HT1080 (cell line): ENCODE measurements around the gene RPS28. TPM values are rescaled to one million over a fixed set of nuclear protein-coding genes. Genes with fewer than 3 reads are reported as not detected.
"Not testable (repeated sequence)": the region's sequence is repeated elsewhere in the genome, so short reads cannot be mapped to it uniquely, and the experiment has no call there.

Experiments used
- DNase-seq: peaks from one replicate; pipeline ENCODE4 v3.0.0-alpha.2; 2015; ENCODE audit warnings: low read depth
- total RNA-seq: library from RNA; depleted of rRNA; stranded (reverse); fragments of >200 nt; shearing (Covaris generic); gene quantifications from 2 replicates; pipeline ENCODE4 v1.2.3, GENCODE V29; 2014

The RPS28 gene
- total RNA-seq, 1 experiment from 2014 or later: 1,259 TPM

DNA sequence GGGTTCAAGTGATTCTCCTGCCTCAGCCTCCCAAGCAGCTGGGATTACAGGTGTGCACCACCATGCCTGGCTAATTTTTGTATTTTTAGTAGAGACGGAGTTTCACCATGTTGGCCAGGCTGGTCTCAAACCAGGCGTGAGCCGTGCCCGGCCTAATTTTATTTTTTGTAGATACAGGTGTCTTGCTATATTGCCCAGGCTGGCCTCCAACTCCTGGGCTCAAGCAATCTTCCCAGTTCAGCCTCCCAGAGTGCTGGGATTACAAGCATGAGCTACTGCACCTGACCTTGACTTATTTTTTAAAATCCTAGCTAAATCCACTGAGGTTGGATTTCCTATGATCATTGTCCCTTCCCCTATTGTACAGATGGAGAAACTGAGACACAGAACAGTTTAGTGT lies 20.2 kb downstream of the RPS28 start:
- DNase-seq: not testable (repeated sequence)

DNA sequence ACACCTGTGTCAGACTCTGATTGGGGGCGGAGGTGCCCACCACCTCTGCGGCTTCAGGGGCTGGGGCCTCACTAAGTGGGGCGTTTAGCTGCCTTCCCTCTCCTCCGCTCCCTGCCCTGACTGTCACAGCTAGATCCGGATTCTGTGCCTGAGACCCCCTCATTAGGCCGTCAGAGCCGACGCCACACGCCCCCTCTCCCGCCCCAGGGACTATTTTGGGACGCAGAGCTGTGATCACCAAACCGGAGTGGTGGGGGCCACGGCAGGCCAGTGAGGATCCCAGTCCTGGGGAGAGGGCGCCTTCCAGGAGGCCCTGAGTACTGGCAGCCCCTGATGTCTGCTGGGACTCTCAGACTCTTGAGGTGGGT lies 21.0 kb downstream of the RPS28 start:
- DNase-seq: no peak

DNA sequence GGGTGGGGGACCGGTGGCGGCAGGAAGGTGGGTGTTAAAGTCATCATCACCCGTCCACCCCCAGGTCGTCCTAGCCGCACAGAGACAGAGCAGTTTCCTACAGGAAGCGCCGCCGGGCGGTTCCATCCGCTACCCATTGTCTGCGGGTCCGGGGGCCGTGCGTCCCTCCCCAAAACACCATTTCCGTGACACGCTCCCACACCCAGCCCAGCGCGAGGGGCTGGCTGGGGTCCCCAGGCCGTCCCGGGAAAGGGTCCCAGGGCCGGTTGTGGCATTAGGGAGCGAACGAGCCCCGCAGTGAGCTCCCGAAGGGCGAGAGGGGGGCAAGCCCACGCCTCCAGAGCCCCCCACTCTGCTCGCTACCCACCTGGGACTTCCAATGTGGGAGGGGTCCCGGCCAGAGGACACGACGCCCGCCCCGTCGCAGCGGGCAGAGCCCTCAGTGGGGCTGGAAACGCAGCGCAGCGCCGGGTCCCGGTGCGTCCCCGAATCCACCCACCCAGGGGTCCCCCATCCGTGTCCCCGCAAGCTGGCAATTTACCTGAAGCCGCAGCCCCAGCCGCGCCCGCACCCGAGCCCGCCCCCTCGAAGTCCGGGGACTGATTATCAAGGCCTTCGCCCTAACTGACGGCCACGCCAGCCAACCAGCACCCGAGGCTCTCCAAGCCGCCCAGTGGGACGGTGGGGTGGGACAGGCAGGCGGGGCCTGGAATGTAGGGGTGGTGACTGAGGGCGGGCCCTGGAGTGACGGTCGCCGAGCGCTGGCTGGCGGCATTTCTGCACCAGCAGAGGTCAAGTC lies 21.6 kb downstream of the RPS28 start, which contains the start of gene KANK3:
Gene KANK3 (minus strand): TSS at position 579 of the 799 bp plus-strand sequence. CDS start 5,434 bp downstream, outside the sequence.
- DNase-seq: peak; percentile 70

DNA sequence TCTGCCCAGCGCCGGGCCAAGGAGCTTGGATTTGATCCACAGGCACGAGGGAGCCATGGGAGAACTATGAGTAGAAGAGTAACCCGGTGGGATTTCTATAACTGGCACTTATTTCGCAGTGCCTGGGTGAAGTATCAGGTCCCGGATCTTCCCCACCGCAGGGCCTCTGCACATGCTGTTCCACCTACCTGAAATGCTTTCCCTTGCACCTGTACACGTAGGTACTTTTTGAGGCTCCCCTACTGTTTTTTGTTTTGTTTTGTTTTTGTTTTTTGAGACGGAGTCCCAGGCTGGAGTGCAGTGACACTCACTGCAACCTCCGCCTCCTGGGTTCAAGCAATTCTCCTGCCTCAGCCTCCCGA lies 22.2 kb downstream of the RPS28 start:
- DNase-seq: no peak

DNA sequence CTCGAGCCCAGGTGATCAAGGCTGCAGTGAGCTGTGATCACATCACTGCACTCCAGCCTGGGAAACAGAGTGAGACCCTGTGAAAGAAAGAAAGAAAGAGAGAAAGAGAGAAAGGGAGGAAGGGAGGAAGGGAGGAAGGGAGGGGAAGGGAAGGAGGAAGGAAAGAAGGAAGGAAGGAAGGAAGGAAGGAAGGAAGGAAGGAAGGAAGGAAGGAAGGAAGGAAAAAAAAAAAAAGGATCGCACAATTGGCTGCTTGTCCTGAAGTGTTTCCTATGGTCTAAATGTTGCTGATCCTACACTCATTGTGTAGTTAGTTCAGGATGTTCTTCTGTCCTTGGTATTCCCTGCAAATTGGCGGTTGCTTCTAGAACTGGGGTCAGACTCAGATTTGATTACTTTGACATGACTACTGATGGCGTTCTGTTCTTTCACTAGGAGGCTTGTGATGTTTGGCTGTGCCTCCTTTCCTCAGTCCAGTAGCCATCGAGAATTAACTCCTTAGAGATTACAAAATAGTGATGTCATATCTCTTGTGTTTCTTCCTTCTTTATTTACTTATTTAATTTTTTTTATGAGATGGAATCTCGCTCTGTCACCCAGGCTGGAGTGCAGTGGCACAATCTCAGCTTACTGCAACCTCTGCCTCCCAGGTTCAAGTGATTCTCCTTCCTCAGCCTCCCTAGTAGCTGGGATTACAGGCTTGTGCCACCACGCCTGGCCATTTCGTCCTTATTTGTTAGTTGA lies 28.5 kb downstream of the RPS28 start:
- DNase-seq: not testable (repeated sequence)

DNA sequence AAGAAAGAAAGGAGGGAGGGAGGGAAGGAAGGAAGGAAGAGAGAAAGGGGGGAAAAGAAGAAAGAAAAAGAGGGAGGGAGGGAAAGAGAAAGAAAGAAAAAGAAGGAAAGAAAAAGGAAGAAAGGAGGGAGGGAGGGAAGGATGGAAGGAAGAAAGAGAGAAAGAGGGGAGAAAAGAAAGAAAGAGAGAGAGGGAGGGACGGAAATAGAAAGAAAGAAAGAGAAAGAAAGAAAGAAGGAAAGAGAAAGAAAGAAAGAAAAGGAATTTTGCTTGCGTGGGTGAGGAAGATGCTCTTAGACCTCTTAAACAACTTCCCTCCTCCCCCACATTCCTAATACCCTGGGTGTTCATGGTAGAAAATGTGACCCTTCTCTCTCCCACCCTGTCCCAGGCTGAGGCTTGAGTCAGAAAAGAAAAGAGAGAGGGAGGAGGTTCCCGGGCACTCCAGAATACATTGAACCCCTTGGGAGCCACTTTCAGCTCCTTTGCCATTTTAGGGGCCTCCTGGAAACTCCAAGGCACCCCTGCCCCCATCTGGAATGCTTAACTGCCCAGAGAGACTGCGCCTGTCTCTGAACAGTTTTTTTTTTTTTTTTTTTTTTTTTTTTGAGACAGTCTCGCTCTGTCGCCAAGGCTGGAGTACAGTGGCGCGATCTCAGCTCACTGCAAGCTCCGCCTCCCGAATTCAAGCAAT lies 31.0 kb downstream of the RPS28 start:
- DNase-seq: no peak

DNA sequence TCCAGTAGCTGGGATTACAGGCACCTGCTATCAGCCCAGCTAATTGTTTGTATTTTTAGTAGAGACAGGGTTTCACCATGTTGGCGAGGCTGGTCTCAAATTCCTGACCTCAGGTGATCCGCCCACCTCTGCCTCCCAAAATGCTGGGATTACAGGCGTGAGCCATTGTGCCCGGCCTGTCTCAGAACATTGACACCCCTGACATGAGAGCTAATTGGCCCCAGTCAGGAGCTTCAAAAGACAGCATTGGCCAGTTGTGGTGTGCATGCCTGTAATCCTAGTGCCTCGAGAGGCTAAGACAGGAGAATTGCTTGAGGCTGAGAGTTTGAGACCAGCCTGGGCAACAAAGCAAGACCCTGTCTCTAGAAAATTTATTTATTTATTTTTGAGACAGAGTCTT lies 31.5 kb downstream of the RPS28 start:
- not testable (repeated sequence) for DNase-seq

DNA sequence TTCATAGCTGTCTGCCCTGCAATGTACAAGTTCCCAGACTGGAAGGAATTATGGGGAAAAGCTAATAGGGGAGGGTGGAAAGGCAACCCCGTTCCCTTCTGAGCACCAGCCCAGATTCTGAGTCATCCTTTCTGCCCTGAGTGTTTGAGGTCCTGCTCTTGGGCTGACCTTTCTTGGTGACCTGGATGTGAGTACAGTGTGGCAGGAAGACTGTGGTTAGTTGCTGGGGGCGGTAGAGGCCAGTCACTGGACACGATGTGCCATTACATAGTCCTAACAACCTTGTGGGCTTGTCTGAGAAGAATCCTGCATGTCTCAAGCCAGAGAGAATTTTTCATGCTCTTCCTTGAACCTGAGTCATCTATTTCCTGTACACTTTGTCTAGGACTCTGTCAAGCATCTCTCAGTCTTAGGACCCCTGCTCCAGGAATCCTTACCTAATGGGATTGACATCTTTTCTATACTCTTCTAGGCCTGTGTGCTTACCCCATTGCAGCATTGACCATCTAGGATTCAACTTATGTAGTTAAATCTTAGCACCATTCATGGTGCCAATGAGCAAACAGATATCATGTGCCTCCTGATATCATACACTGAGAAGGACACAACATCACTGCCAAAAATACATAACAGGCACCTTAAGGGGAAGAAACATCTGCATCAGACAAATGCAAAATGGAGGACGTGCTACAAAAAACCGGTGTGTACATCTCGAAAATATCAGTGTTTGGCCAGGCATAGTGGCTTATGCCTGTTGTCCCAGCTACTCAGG lies 34.5 kb downstream of the RPS28 start:
- DNase-seq: peak; percentile 99

DNA sequence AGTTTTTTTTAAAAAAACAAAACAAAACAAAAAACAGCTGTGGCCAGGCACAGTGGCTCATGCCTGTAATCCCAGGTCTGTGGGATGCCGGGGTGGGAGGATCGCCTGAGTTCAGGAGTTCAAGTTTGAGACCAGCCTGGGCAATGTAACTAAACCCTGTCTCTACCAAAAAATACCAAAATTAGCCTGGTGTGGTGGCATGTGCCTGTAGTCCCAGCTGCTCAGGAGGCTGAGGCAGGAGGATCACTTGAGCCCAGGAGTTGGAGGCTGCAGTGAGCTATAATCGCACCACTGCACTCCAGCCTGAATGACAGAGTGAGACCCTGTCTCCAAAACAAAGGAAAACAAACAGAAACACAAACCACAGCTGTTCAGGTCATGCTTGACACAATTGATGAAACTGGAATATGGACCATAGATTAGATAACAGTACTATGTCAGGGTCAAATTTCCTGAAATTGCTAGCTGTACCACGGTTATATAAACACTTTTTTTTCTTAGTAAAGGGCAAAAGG lies 35.8 kb downstream of the RPS28 start:
- DNase-seq: no peak

DNA sequence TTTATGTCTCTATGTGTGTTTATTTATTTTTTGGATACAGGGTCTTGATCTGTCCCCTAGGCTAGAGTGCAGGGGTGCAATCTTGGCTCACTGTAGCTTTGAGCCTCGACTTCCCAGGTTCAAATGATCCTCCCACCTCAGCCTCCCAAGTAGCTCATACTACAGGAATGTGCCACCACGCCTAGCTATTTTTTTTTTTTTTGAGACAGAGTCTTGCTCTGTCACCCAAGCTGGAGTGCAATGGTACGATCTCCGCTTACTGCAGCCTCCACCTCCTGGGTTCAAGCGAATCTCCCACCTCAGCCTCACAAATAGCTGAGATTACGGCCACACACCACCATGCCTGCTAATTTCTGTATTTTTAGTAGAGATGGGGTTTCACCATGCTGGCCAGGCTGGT lies 37.7 kb downstream of the RPS28 start:
- DNase-seq: no peak

DNA sequence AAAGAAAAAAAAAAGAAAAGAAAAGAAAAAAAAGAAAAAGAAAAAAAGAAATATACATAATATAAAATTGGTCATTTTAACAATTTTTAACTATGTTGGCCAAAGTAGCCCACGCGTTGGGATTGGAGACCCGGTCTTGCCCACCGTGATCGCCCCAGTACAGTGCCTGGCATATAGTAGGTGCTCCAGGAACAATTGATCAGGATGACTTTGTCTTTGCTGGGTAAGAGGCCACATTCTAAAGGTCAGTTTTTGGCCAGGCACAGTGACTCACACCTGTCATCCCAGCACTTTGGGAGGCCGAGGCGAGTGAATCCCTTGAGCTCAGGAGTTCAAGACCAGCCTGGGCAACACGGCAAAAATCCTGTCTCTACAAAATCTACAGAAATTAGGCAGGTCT lies 38.9 kb downstream of the RPS28 start:
- no peak for DNase-seq

DNA sequence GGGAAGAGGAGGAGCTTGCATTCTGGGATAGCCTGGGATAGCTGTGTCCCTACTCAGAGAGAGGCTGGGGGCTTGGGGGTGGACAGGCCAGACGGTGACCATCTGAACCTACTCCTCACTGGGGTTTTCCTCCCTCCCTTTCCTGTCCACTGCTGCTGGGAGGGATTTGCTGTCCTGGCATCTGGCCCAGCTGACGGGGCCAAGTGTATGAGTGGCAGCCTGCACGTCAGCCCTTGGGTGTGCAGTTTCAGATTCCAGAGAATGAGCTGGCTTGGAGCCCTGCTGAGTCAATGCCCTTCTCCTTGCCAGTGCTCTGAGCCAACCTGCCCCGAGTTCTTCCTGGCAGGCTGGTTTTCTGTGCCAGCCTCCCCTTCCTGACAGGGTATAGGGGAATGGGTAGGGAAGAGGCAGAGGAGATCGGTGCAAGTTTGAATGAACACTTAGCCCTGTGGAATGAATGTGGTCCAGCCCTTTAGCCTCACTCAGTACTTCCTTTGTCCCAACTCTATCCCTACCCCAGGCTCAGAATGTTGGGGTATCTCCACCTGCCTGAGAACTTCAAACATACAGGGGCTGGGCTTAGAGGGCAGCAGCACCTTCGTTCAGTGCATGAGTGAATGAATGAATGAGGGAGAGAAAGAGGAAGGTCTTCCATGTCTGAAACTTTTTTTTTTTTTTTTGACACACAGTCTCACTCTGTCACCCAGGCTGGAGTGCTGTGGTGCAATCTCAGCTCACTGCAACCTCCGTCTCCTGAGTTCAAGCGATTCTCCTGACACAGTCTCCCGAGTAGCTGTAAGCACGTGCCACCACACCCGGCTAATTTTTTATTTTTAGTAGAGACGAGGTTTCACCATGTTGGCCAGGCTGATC lies 40.9 kb downstream of the RPS28 start:
- DNase-seq: peak; percentile 99

DNA sequence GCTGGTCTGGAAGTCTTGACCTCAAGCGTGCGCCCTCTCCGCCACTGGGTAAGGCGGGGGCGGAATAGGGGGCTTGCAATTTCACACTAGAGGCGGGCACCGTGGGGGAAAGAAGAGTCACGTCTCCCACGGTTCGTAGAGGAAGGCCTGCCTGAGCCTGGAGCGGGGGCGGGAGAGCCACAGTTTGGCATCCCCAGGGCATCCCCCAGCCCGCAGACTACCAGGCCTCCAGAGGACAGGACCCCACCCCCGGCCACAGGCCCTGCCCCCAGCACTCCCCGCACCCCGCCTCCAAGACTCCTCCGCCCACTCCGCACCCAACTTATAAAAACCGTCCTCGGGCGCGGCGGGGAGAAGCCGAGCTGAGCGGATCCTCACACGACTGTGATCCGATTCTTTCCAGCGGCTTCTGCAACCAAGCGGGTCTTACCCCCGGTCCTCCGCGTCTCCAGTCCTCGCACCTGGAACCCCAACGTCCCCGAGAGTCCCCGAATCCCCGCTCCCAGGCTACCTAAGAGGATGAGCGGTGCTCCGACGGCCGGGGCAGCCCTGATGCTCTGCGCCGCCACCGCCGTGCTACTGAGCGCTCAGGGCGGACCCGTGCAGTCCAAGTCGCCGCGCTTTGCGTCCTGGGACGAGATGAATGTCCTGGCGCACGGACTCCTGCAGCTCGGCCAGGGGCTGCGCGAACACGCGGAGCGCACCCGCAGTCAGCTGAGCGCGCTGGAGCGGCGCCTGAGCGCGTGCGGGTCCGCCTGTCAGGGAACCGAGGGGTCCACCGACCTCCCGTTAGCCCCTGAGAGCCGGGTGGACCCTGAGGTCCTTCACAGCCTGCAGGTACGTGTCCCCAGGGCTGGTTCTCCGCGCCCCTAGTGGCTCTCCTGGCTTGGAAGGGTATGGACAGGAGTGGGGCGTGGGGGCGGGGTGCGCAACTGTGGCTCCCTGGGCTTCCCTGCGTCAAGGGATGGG lies 42.8 kb downstream of the RPS28 start, which contains the start of gene ANGPTL4:
Gene ANGPTL4 (plus strand): TSS at position 353 of the 969 bp plus-strand sequence. CDS start 167 bp downstream, at position 520.
- DNase-seq: no peak

DNA sequence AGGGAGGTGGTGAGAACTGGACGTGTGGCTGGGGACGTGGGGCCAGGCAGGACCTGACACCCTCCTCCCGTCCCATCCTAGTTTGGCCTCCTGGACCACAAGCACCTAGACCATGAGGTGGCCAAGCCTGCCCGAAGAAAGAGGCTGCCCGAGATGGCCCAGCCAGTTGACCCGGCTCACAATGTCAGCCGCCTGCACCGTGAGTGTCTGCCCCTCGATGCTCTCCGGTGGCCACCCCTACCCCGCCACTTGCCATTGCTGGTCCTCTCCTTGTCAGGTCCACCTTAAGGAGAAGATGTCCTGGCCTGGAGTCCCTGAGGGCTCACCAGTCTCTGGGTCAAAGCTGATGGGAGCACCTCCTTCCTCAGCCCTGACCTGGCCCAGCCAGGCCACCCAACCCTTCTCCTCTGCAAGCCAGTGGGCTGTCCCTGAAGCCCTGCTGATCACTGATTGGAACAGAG lies 44.9 kb downstream of the RPS28 start:
- DNase-seq: no peak

DNA sequence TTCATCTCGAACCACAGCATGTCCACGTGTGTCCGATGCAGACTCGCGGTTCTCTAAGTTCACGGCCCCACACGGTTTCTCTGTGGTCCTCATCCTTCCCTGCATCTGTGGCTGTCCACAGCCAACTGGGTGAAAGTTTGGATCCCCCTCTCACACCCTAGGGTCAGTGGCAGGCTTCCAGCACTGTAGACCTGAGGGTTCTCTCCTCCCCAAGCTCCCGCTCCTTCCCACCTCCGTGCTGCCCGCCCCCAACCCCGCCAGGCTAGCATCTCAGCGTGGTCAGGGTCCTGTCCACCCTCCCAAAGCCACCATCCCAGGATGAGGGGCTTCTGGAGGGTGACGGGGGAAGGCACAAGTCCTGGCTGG lies 45.6 kb downstream of the RPS28 start:
- DNase-seq: no peak

DNA sequence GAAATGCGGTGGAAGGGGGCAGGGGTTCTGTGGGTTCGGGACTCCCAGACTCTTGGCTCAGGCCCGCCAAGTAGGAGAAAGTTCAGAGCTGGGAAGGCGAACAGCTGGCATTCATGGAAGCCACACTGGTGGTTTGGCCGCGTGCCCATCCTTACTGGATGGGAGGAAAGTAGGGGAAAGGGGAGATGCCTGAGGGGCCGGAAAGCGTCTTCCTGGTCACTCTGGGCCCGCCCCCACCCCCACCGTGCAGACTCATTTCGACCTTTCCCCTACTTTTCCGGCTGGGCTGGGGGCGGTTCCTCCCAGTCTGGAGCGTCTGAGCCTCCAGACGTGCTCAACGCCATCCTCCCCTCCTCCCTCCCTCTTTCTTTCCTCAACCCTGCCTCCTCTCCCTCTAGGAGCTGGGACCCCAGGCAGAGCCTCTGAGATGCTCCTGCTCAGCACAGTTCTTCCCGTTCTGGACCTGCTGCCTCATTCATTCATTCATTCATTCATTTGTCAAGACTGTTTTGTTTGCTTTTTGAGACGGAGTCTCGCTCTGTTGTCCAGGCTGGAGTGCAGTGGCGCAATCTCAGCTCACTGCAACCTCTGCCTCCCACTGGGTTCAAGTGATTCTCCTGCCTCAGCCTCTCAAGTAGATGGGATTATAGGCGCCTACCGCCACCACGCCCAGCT lies 46.2 kb downstream of the RPS28 start:
- DNase-seq: peak; percentile 94

DNA sequence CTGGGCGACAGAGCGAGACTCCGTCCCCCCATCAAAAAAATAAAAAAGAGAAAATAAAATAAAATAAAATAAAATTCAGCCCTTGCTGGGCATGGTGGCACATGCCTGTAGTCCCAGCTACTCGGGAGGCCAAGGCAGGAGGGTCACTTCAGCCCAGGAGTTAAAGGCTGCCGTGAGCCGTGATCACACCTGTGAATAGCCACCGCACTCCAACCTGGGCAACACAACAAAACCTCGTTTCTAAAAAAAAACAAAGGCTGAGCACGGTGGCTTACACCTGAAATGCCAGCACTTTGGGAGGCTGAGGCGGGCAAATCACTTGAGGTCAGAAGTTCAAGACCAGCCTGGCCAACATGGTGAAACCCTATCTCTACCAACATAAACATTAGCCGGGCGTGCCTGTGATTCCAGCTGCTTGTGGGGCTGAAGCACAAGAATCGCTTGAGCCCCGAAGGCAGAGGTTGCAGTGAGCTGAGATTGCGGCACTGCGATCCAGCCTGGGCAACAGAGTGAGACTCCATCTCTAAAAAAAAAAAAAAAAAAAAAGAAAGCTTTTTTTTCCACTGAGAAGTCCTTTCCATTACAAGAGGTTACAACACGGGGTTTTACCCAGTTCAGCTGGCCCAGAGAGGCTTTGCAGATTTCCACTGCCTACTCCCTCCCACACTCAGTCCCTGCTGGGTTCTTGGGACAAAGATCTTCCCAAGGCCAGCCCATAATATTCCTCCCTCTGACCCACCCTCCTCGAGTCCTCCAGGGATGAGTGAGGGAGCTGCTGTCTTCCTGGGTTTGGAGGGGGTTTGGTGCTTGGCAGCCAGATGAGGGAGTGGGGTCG lies 49.1 kb downstream of the RPS28 start:
- DNase-seq: no peak
